ENCODE results near the gene SLF1.

The SLF1 gene

DNA sequence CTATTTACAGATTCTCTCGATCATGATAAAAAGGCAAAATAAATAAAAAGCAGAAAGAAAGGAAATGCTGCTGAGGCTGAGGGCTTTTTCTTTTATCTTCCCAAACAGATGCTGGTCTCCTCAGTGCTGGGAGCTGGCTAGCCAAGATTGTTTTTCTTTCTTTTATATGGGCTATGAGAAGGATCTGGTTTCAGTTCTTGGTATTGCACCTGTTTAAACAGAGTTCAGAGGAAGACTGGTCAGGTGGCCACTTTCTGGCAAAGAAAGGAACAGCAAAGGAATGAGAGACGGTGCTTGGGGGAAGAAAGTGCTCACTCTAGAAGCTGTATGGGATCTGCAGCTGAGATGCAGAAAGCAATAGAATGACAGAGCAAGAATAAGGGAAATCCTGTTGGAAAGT lies 88.9 kb downstream of the SLF1 start:
- Histone ChIP-seq H3K4me1 (ENCODE audit: control insufficient read depth, insufficient read depth, low read length, unreplicated experiment) (peaks cover 11% of the 10 kb centered on the region), H3K27me3 (ENCODE audit: insufficient read depth, low read length) (no peaks in the 10 kb centered on the region), H3K79me2 (ENCODE audit: control insufficient read depth, insufficient read depth, low read length, unreplicated experiment) (no peaks in the 10 kb centered on the region), H3K36me3 (ENCODE audit: insufficient read depth, low read length) (peaks cover 3% of the 10 kb centered on the region; the same call in 1 of the 2 replicates), H2AFZ (ENCODE audit: low read length, unreplicated experiment) (no peak overlapping the region), H3K27ac (ENCODE audit: low read depth, low read length) (no peak overlapping the region), H3K4me3 (ENCODE audit: low read depth, low read length) (no peak overlapping the region)

GRCh38 chr5:94709277-94709676 lies 90.8 kb downstream of the SLF1 start:
- peaks cover 7% of the 10 kb centered on the region for H3K4me1 ChIP-seq (ENCODE audit: control insufficient read depth, insufficient read depth, low read length, unreplicated experiment)
- no peak overlapping the region for H3K27ac ChIP-seq (ENCODE audit: low read depth, low read length)
- peaks cover 3% of the 10 kb centered on the region; the same call in 1 of the 2 replicates for H3K36me3 ChIP-seq (ENCODE audit: insufficient read depth, low read length)
- no peaks in the 10 kb centered on the region for H3K79me2 ChIP-seq (ENCODE audit: control insufficient read depth, insufficient read depth, low read length, unreplicated experiment)
- H2AFZ ChIP-seq (ENCODE audit: low read length, unreplicated experiment): no peak overlapping the region
- H3K4me3 ChIP-seq (ENCODE audit: low read depth, low read length): no peak overlapping the region
- H3K27me3 ChIP-seq (ENCODE audit: insufficient read depth, low read length): no peaks in the 10 kb centered on the region

- H3K79me2 ChIP-seq (ENCODE audit: control insufficient read depth, insufficient read depth, low read length, unreplicated experiment): no peaks in the 10 kb centered on the region
- H2AFZ ChIP-seq (ENCODE audit: low read length, unreplicated experiment): no peak overlapping the region
- H3K4me1 ChIP-seq (ENCODE audit: control insufficient read depth, insufficient read depth, low read length, unreplicated experiment): no peaks in the 10 kb centered on the region
- peaks cover 3% of the 10 kb centered on the region; the same call in 1 of the 2 replicates for H3K36me3 ChIP-seq (ENCODE audit: insufficient read depth, low read length)
- no peak overlapping the region for H3K27ac ChIP-seq (ENCODE audit: low read depth, low read length)
- H3K4me3 ChIP-seq (ENCODE audit: low read depth, low read length): no peak overlapping the region
- H3K27me3 ChIP-seq (ENCODE audit: insufficient read depth, low read length): no peaks in the 10 kb centered on the region
Measured at GRCh38 chr5:94711785-94712184, 93.3 kb downstream of the SLF1 start.

DNA sequence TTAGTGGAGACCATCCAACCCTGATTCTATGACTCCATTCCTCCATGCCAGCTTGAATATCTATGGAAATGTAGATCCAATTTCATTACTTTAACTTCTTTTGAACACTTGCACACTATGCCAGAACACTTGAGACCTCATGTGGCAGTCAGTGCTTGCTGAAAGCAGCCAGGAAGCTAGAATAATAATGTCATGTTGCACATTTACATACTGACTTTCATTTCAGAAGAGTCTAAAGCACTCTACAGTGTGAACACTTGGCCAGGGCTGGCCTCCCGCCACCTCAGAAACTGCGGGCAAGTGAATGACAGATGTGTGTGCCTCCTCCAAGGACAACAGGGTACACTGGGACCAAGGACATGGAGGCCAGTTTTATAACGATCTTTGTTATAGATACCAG lies 97.3 kb downstream of the SLF1 start:
- Histone ChIP-seq H3K36me3 (ENCODE audit: insufficient read depth, low read length) (no peaks in the 10 kb centered on the region), H3K4me1 (ENCODE audit: control insufficient read depth, insufficient read depth, low read length, unreplicated experiment) (no peaks in the 10 kb centered on the region), H3K4me3 (ENCODE audit: low read depth, low read length) (no peak overlapping the region), H3K27me3 (ENCODE audit: insufficient read depth, low read length) (no peaks in the 10 kb centered on the region), H2AFZ (ENCODE audit: low read length, unreplicated experiment) (no peak overlapping the region), H3K79me2 (ENCODE audit: control insufficient read depth, insufficient read depth, low read length, unreplicated experiment) (no peaks in the 10 kb centered on the region), H3K27ac (ENCODE audit: low read depth, low read length) (no peak overlapping the region)

- no peak overlapping the region for H3K27ac ChIP-seq (ENCODE audit: low read depth, low read length)
- H2AFZ ChIP-seq (ENCODE audit: low read length, unreplicated experiment): no peak overlapping the region
- no peaks in the 10 kb centered on the region for H3K36me3 ChIP-seq (ENCODE audit: insufficient read depth, low read length)
- no peak overlapping the region for H3K4me3 ChIP-seq (ENCODE audit: low read depth, low read length)
- no peaks in the 10 kb centered on the region for H3K4me1 ChIP-seq (ENCODE audit: control insufficient read depth, insufficient read depth, low read length, unreplicated experiment)
- no peaks in the 10 kb centered on the region for H3K27me3 ChIP-seq (ENCODE audit: insufficient read depth, low read length)
- H3K79me2 ChIP-seq (ENCODE audit: control insufficient read depth, insufficient read depth, low read length, unreplicated experiment): no peaks in the 10 kb centered on the region
Measured at GRCh38 chr5:94725142-94725541, 106.7 kb downstream of the SLF1 start.

- Histone ChIP-seq H3K4me3 (ENCODE audit: low read depth, low read length) (no peak overlapping the region), H3K36me3 (ENCODE audit: insufficient read depth, low read length) (no peaks in the 10 kb centered on the region), H2AFZ (ENCODE audit: low read length, unreplicated experiment) (no peak overlapping the region), H3K27me3 (ENCODE audit: insufficient read depth, low read length) (no peaks in the 10 kb centered on the region), H3K79me2 (ENCODE audit: control insufficient read depth, insufficient read depth, low read length, unreplicated experiment) (no peaks in the 10 kb centered on the region), H3K27ac (ENCODE audit: low read depth, low read length) (no peak overlapping the region), H3K4me1 (ENCODE audit: control insufficient read depth, insufficient read depth, low read length, unreplicated experiment) (no peaks in the 10 kb centered on the region)
Measured at GRCh38 chr5:94731471-94731870, 113.0 kb downstream of the SLF1 start.

GRCh38 chr5:94736498-94736897 lies 118.0 kb downstream of the SLF1 start:
- Histone ChIP-seq H3K27me3 (ENCODE audit: insufficient read depth, low read length) (no peaks in the 10 kb centered on the region), H3K27ac (ENCODE audit: low read depth, low read length) (no peak overlapping the region), H3K4me1 (ENCODE audit: control insufficient read depth, insufficient read depth, low read length, unreplicated experiment) (no peaks in the 10 kb centered on the region), H3K4me3 (ENCODE audit: low read depth, low read length) (no peak overlapping the region), H3K36me3 (ENCODE audit: insufficient read depth, low read length) (no peaks in the 10 kb centered on the region), H3K79me2 (ENCODE audit: control insufficient read depth, insufficient read depth, low read length, unreplicated experiment) (no peaks in the 10 kb centered on the region), H2AFZ (ENCODE audit: low read length, unreplicated experiment) (no peak overlapping the region)

DNA sequence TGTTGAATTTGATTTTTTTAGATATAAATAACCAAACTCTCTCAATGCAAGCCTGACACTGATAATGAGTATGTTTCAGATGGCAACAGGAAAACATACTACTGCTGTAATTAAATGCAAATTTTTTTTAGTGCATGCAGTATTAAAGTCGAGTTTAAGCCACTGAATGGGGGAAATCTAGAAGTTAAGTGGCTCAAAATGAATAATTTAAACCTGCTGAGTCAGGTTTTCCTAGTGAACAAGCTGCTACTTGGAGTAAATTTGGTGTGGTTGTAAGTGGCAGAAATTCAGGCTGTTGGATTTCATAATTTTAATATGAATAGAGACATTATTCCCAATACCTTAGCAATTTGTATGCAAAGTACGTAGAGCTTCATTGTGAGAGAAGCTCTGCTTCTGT lies 121.8 kb downstream of the SLF1 start:
- Histone ChIP-seq H2AFZ (ENCODE audit: low read length, unreplicated experiment) (no peak overlapping the region), H3K4me1 (ENCODE audit: control insufficient read depth, insufficient read depth, low read length, unreplicated experiment) (no peaks in the 10 kb centered on the region), H3K27me3 (ENCODE audit: insufficient read depth, low read length) (no peaks in the 10 kb centered on the region), H3K79me2 (ENCODE audit: control insufficient read depth, insufficient read depth, low read length, unreplicated experiment) (no peaks in the 10 kb centered on the region), H3K27ac (ENCODE audit: low read depth, low read length) (no peak overlapping the region), H3K36me3 (ENCODE audit: insufficient read depth, low read length) (no peaks in the 10 kb centered on the region), H3K4me3 (ENCODE audit: low read depth, low read length) (no peak overlapping the region)

GRCh38 chr5:94742852-94743251 lies 124.4 kb downstream of the SLF1 start:
- Histone ChIP-seq H3K36me3 (ENCODE audit: insufficient read depth, low read length) (no peaks in the 10 kb centered on the region), H3K27ac (ENCODE audit: low read depth, low read length) (no peak overlapping the region), H3K4me3 (ENCODE audit: low read depth, low read length) (no peak overlapping the region), H3K4me1 (ENCODE audit: control insufficient read depth, insufficient read depth, low read length, unreplicated experiment) (peaks cover 17% of the 10 kb centered on the region), H3K79me2 (ENCODE audit: control insufficient read depth, insufficient read depth, low read length, unreplicated experiment) (no peaks in the 10 kb centered on the region), H2AFZ (ENCODE audit: low read length, unreplicated experiment) (no peak overlapping the region), H3K27me3 (ENCODE audit: insufficient read depth, low read length) (no peaks in the 10 kb centered on the region)

GRCh38 chr5:94744906-94745305 lies 126.4 kb downstream of the SLF1 start:
- Histone ChIP-seq H3K4me1 (ENCODE audit: control insufficient read depth, insufficient read depth, low read length, unreplicated experiment) (peaks cover 23% of the 10 kb centered on the region), H3K4me3 (ENCODE audit: low read depth, low read length) (no peak overlapping the region), H3K79me2 (ENCODE audit: control insufficient read depth, insufficient read depth, low read length, unreplicated experiment) (no peaks in the 10 kb centered on the region), H2AFZ (ENCODE audit: low read length, unreplicated experiment) (no peak overlapping the region), H3K27ac (ENCODE audit: low read depth, low read length) (no peak overlapping the region), H3K36me3 (ENCODE audit: insufficient read depth, low read length) (no peaks in the 10 kb centered on the region), H3K27me3 (ENCODE audit: insufficient read depth, low read length) (no peaks in the 10 kb centered on the region)

- H3K27me3 ChIP-seq (ENCODE audit: insufficient read depth, low read length): no peaks in the 10 kb centered on the region
- H3K36me3 ChIP-seq (ENCODE audit: insufficient read depth, low read length): no peaks in the 10 kb centered on the region
- H3K4me1 ChIP-seq (ENCODE audit: control insufficient read depth, insufficient read depth, low read length, unreplicated experiment): peaks cover 23% of the 10 kb centered on the region
- H3K4me3 ChIP-seq (ENCODE audit: low read depth, low read length): peak overlapping the region; percentile 22
- peak overlapping the region; percentile 86 for H3K27ac ChIP-seq (ENCODE audit: low read depth, low read length)
- H2AFZ ChIP-seq (ENCODE audit: low read length, unreplicated experiment): peak overlapping the region; percentile 96
- H3K79me2 ChIP-seq (ENCODE audit: control insufficient read depth, insufficient read depth, low read length, unreplicated experiment): no peaks in the 10 kb centered on the region
Measured at GRCh38 chr5:94745786-94746730, 127.6 kb downstream of the SLF1 start.
